Astrocyte (in vitro differentiated cells and primary cell): ENCODE measurements around the gene KCNE5. TPM values are rescaled to one million over a fixed set of nuclear protein-coding genes. Genes with fewer than 3 reads are reported as not detected.
"Not testable (repeated sequence)": the region's sequence is repeated elsewhere in the genome, so short reads cannot be mapped to it uniquely, and the experiment has no call there.

Experiments used
- DNase-seq: peaks from one replicate; pipeline ENCODE4 v3.0.0-alpha.2; 2010; ENCODE audit warnings: low read depth
- FAIRE-seq: peaks from 2 replicates; lab custom pipeline; 2011; peaks lifted over from hg19 to GRCh38; lab: Jason Lieb, UNC
- H2AFZ ChIP-seq: 2 replicates; pipeline ENCODE4 v1.6.0; 2012; ENCODE audit warnings: low read depth, low read length, inconsistent platforms
- H3K27ac ChIP-seq: 2 replicates; pipeline ENCODE4 v1.5.1; 2011; ENCODE audit warnings: low read depth, low read length, inconsistent platforms
- H3K27me3 ChIP-seq: 2 replicates; pipeline ENCODE4 v1.6.0; 2011; ENCODE audit warnings: low read length, inconsistent platforms; ENCODE audit not compliant: insufficient read depth
- H3K36me3 ChIP-seq: 2 replicates; pipeline ENCODE4 v1.5.1; 2011; ENCODE audit warnings: low read length, inconsistent platforms; ENCODE audit not compliant: insufficient read depth
- H3K4me1 ChIP-seq: 2 replicates; pipeline ENCODE4 v1.5.1; 2011; ENCODE audit warnings: low read length, inconsistent platforms; ENCODE audit not compliant: insufficient read depth
- H3K4me2 ChIP-seq: 2 replicates; pipeline ENCODE4 v1.6.0; 2012; ENCODE audit warnings: low read length, inconsistent platforms
- H3K4me3 ChIP-seq: 2 replicates; pipeline ENCODE4 v1.5.1; 2011; ENCODE audit warnings: low read depth, mild to moderate bottlenecking, low read length, inconsistent platforms; ENCODE audit not compliant: insufficient read depth
- H3K79me2 ChIP-seq: 2 replicates; pipeline ENCODE4 v1.6.0; 2012; ENCODE audit warnings: mild to moderate bottlenecking, low read length, inconsistent platforms; ENCODE audit not compliant: insufficient read depth
- H3K9ac ChIP-seq: 2 replicates; pipeline ENCODE4 v1.6.0; 2012; ENCODE audit warnings: mild to moderate bottlenecking, low read length, inconsistent platforms
- H3K9me3 ChIP-seq: 2 replicates; pipeline ENCODE4 v1.5.1; 2012; ENCODE audit warnings: low read depth, mild to moderate bottlenecking, low read length, inconsistent platforms; ENCODE audit not compliant: insufficient read depth
- H4K20me1 ChIP-seq: 2 replicates; pipeline ENCODE4 v1.6.0; 2012; ENCODE audit warnings: low read length, inconsistent platforms; ENCODE audit not compliant: insufficient read depth
- H3K27ac Mint-ChIP-seq: one replicate; pipeline ENCODE4 v1.8.0; 2021; ENCODE audit warnings: mild to moderate bottlenecking, mixed read lengths; ENCODE audit not compliant: unreplicated experiment
- H3K27me3 Mint-ChIP-seq: one replicate; pipeline ENCODE4 v1.8.0; 2021; ENCODE audit warnings: low read depth, mixed read lengths; ENCODE audit not compliant: unreplicated experiment
- H3K36me3 Mint-ChIP-seq: one replicate; pipeline ENCODE4 v1.8.0; 2021; ENCODE audit warnings: low read depth, mixed read lengths; ENCODE audit not compliant: unreplicated experiment
- H3K4me1 Mint-ChIP-seq: one replicate; pipeline ENCODE4 v1.8.0; 2021; ENCODE audit warnings: low read depth, mixed read lengths; ENCODE audit not compliant: unreplicated experiment
- H3K4me3 Mint-ChIP-seq: one replicate; pipeline ENCODE4 v1.8.0; 2021; ENCODE audit warnings: mild to moderate bottlenecking, moderate library complexity, mixed read lengths; ENCODE audit not compliant: unreplicated experiment
- H3K9me3 Mint-ChIP-seq: one replicate; pipeline ENCODE4 v1.8.0; 2021; ENCODE audit warnings: mild to moderate bottlenecking, mixed read lengths; ENCODE audit not compliant: unreplicated experiment
- EZH2 ChIP-seq: IDR thresholded peaks from 2 replicates; pipeline ENCODE4 v1.6.1; 2012; ENCODE audit warnings: mild to moderate bottlenecking, low read length, inconsistent platforms; ENCODE audit not compliant: insufficient read depth
- total RNA-seq: library from RNA; stranded (reverse); gene quantifications from 2 replicates; pipeline ENCODE4 v1.2.1, GENCODE V29; 2021
- TF ChIP-seq, protein P1 (sequence below): IDR thresholded peaks from 2 replicates; pipeline ENCODE4 v1.5.1; 2011; ENCODE audit warnings: low read depth, mild to moderate bottlenecking, inconsistent platforms, low read length, moderate library complexity; ENCODE audit not compliant: insufficient read depth

Gene KCNE5
- total RNA-seq, 1 donor from 2014 or later: 1.3 TPM

GRCh38 chrX:109656774-109657173 lies 31.8 kb upstream of the KCNE5 start:
- Histone ChIP-seq H3K9me3 (no peaks in the 10 kb centered on the region), H3K9ac (no peak overlapping the region), H3K79me2 (peaks cover 14% of the 10 kb centered on the region), H2AFZ (no peak overlapping the region), H4K20me1 (peaks cover 21% of the 10 kb centered on the region), H3K27me3 (no peaks in the 10 kb centered on the region), H3K36me3 (peaks cover 11% of the 10 kb centered on the region), H3K27ac (no peak overlapping the region), H3K4me1 (no peaks in the 10 kb centered on the region), H3K4me3 (no peak overlapping the region), H3K4me2 (no peak overlapping the region)
- no peaks in the 10 kb centered on the region for H3K9me3 Mint-ChIP-seq
- FAIRE-seq (peak; percentile 59), DNase-seq (no peak)
- peaks cover 6% of the 10 kb centered on the region for H3K36me3 Mint-ChIP-seq
- no peaks in the 10 kb centered on the region for H3K27me3 Mint-ChIP-seq
- no peak overlapping the region for H3K27ac Mint-ChIP-seq
- H3K4me3 Mint-ChIP-seq: no peak overlapping the region
- TF ChIP-seq, protein P1, sequence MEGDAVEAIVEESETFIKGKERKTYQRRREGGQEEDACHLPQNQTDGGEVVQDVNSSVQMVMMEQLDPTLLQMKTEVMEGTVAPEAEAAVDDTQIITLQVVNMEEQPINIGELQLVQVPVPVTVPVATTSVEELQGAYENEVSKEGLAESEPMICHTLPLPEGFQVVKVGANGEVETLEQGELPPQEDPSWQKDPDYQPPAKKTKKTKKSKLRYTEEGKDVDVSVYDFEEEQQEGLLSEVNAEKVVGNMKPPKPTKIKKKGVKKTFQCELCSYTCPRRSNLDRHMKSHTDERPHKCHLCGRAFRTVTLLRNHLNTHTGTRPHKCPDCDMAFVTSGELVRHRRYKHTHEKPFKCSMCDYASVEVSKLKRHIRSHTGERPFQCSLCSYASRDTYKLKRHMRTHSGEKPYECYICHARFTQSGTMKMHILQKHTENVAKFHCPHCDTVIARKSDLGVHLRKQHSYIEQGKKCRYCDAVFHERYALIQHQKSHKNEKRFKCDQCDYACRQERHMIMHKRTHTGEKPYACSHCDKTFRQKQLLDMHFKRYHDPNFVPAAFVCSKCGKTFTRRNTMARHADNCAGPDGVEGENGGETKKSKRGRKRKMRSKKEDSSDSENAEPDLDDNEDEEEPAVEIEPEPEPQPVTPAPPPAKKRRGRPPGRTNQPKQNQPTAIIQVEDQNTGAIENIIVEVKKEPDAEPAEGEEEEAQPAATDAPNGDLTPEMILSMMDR: no peak
- TF ChIP-seq EZH2: no peak
- H3K4me1 Mint-ChIP-seq: peaks cover 5% of the 10 kb centered on the region

DNA sequence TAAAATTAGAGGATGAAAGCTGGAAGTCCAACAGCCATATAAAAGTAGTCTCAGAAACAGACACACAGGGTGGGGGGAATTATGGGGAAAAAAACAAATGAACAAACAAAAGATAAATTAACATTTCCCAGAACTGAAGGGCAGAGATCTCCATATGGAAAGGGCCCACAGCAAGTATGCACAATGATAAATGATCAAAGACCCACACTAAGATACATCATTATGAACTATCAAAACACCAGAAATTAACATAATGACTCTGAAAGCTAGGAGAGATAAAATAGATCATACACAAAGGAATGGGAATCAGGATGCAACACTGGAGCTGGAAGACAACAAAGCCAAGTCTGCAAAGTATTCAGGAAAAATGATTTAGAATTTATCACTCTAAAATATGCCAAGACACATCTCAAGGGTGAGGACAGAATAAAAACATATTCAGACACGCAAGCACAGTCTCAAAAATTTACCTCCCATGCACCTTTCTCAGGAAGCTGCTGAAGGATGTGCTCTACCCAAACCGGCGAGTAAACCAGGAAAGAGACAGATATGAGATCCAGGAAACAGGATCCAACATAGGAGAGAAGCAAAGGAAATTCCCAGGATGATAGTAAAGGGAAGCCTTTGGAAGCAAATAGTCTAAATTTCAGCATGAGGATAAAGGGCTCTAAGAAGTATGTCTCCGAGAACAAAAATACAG lies 30.7 kb upstream of the KCNE5 start:
- Histone ChIP-seq H3K79me2 (peaks cover 26% of the 10 kb centered on the region), H4K20me1 (peaks cover 21% of the 10 kb centered on the region), H3K9me3 (no peaks in the 10 kb centered on the region), H2AFZ (no peak overlapping the region), H3K4me3 (no peak overlapping the region), H3K4me2 (no peak overlapping the region), H3K36me3 (peaks cover 11% of the 10 kb centered on the region), H3K4me1 (no peaks in the 10 kb centered on the region), H3K27me3 (no peaks in the 10 kb centered on the region), H3K27ac (no peak overlapping the region), H3K9ac (no peak overlapping the region)
- Mint-ChIP-seq H3K9me3 (no peaks in the 10 kb centered on the region), H3K36me3 (peaks cover 6% of the 10 kb centered on the region), H3K4me3 (no peak overlapping the region), H3K4me1 (peaks cover 5% of the 10 kb centered on the region), H3K27ac (no peak overlapping the region), H3K27me3 (no peaks in the 10 kb centered on the region)
- TF ChIP-seq, protein P1: no peak
- no peak for TF ChIP-seq EZH2
- DNase-seq (no peak), FAIRE-seq (no peak)

GRCh38 chrX:109654516-109655109 lies 29.6 kb upstream of the KCNE5 start:
- DNase-seq: no peak
- Mint-ChIP-seq H3K4me3 (no peak overlapping the region), H3K27ac (no peak overlapping the region), H3K9me3 (no peaks in the 10 kb centered on the region), H3K27me3 (no peaks in the 10 kb centered on the region), H3K4me1 (peaks cover 5% of the 10 kb centered on the region), H3K36me3 (peaks cover 6% of the 10 kb centered on the region)
- Histone ChIP-seq H3K79me2 (peaks cover 27% of the 10 kb centered on the region), H3K9ac (no peak overlapping the region), H3K9me3 (no peaks in the 10 kb centered on the region), H2AFZ (no peak overlapping the region), H3K27ac (no peak overlapping the region), H3K4me1 (no peaks in the 10 kb centered on the region), H3K27me3 (no peaks in the 10 kb centered on the region), H3K4me3 (no peak overlapping the region), H3K36me3 (peaks cover 10% of the 10 kb centered on the region), H4K20me1 (peaks cover 21% of the 10 kb centered on the region), H3K4me2 (no peak overlapping the region)
- FAIRE-seq: no peak
- no peak for TF ChIP-seq EZH2
- TF ChIP-seq, protein P1: no peak

DNA sequence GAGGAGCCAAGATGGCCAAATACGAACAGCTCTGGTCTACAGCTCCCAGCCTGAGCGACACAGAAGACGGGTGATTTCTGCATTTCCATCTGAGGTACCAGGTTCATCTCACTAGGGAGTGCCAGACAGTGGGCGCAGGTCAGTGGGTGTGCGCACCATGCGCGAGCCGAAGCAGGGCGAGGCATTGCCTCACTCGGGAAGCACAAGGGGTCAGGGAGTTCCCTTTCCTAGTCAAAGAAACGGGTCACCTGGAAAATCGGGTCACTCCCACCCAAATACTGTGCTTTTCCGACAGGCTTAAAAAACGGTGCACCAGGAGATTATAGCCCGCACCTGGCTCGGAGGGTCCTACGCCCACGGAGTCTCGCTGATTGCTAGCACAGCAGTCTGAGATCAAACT lies 19.7 kb upstream of the KCNE5 start:
- H3K27me3 ChIP-seq, H3K27me3 Mint-ChIP-seq, H3K9ac ChIP-seq, H3K9me3 ChIP-seq, H2AFZ ChIP-seq, H3K27ac Mint-ChIP-seq, H3K4me1 Mint-ChIP-seq, H3K36me3 ChIP-seq, DNase-seq, H3K4me3 Mint-ChIP-seq, H3K27ac ChIP-seq, H3K4me3 ChIP-seq, H4K20me1 ChIP-seq, FAIRE-seq, H3K79me2 ChIP-seq, H3K4me2 ChIP-seq, H3K36me3 Mint-ChIP-seq, H3K4me1 ChIP-seq, H3K9me3 Mint-ChIP-seq: not testable (repeated sequence)
